GM23338 (cell line): ENCODE measurements around the gene SDF2L1. TPM values are rescaled to one million over a fixed set of nuclear protein-coding genes. Genes with fewer than 3 reads are reported as not detected.

Source experiments
- ATAC-seq: fragments of 200-7000 bp; cut with Tn5 transposase; 3 replicates; pipeline ENCODE4 v1.9.1; 2020
- DNase-seq: peaks from one replicate; pipeline ENCODE4 v3.0.0-alpha.2; 2015; ENCODE audit warnings: low spot score
- H2AFZ ChIP-seq: fragments of 200-600 bp; sonication (generic); 2 replicates; pipeline ENCODE4 v1.8.0; 2016; ENCODE audit warnings: antibody characterized with exemption, mild to moderate bottlenecking, moderate library complexity
- H3F3A ChIP-seq: fragments of 200-600 bp; sonication (generic); replicated peaks from 2 replicates; pipeline ENCODE4 v1.8.0; 2017; ENCODE audit warnings: antibody characterized with exemption, mixed run types, low read depth
- H3K27ac ChIP-seq: fragments of 200-600 bp; sonication (generic); 2 replicates; pipeline ENCODE4 v1.6.1; 2016; ENCODE audit warnings: low read depth
- H3K27me3 ChIP-seq: fragments of 200-600 bp; sonication (generic); 2 replicates; pipeline ENCODE4 v1.8.0; 2016; ENCODE audit warnings: mild to moderate bottlenecking, mixed run types, moderate library complexity; ENCODE audit not compliant: insufficient read depth
- H3K36me3 ChIP-seq: fragments of 200-600 bp; sonication (generic); 2 replicates; pipeline ENCODE4 v1.8.0; 2016; ENCODE audit warnings: mild to moderate bottlenecking; ENCODE audit not compliant: insufficient read depth
- H3K4me1 ChIP-seq: fragments of 200-600 bp; sonication (generic); 2 replicates; pipeline ENCODE4 v1.8.0; 2016; ENCODE audit warnings: mild to moderate bottlenecking, moderate library complexity; ENCODE audit not compliant: insufficient read depth
- H3K4me2 ChIP-seq: fragments of 200-600 bp; sonication (generic); 2 replicates; pipeline ENCODE4 v1.7.1; 2017; ENCODE audit warnings: mixed run types
- H3K4me3 ChIP-seq: fragments of 200-600 bp; sonication (generic); 2 replicates; pipeline ENCODE4 v1.6.1; 2016; ENCODE audit warnings: mixed run types
- H3K79me2 ChIP-seq: fragments of 200-600 bp; sonication (generic); replicated peaks from 2 replicates; pipeline ENCODE4 v1.8.0; 2017; ENCODE audit warnings: mild to moderate bottlenecking; ENCODE audit not compliant: insufficient read depth
- H3K9me2 ChIP-seq: fragments of 200-600 bp; sonication (generic); 2 replicates; pipeline ENCODE4 v1.8.0; 2017; ENCODE audit not compliant: insufficient read depth
- H4K20me1 ChIP-seq: fragments of 200-600 bp; sonication (generic); replicated peaks from 2 replicates; pipeline ENCODE4 v1.8.0; 2017; ENCODE audit warnings: mild to moderate bottlenecking; ENCODE audit not compliant: insufficient read depth
- H3K27ac Mint-ChIP-seq: 2 replicates; pipeline ENCODE4 v1.8.0; 2020; ENCODE audit warnings: inconsistent platforms, mild to moderate bottlenecking, moderate library complexity, mixed read lengths
- H3K27me3 Mint-ChIP-seq: 3 replicates; pipeline ENCODE4 v1.8.0; 2022; ENCODE audit warnings: low read depth, mild to moderate bottlenecking, moderate library complexity, mixed read lengths, inconsistent platforms; ENCODE audit not compliant: insufficient read depth, poor library complexity
- H3K36me3 Mint-ChIP-seq: 3 replicates; pipeline ENCODE4 v1.8.0; 2021; ENCODE audit warnings: low read depth, mild to moderate bottlenecking, inconsistent platforms, moderate library complexity, mixed read lengths
- H3K4me1 Mint-ChIP-seq: 3 replicates; pipeline ENCODE4 v1.8.0; 2020; ENCODE audit warnings: mild to moderate bottlenecking, inconsistent platforms, mixed read lengths
- H3K4me3 Mint-ChIP-seq: 3 replicates; pipeline ENCODE4 v1.8.0; 2021; ENCODE audit warnings: moderate library complexity, mild to moderate bottlenecking, inconsistent platforms, mixed read lengths
- H3K9me3 Mint-ChIP-seq: 3 replicates; pipeline ENCODE4 v1.8.0; 2020; ENCODE audit warnings: moderate library complexity, mild to moderate bottlenecking, inconsistent platforms, mixed read lengths
- CREB1 ChIP-seq: fragments of 250-450 bp; sonication (Bioruptor Pico); IDR thresholded peaks from 2 replicates; pipeline ENCODE4 v1.5.0; 2020; ENCODE audit warnings: low read depth, mild to moderate bottlenecking, moderate library complexity
- CTCF ChIP-seq, 2 experiments: fragments of 200-600 bp in 1 of 2; sonication (generic) in 1 of 2; conservative IDR thresholded peaks; 2 replicates each; pipeline versions ENCODE4 v1.5.1 to v1.6.1; 2016 to 2017; ENCODE audit warnings: antibody characterized with exemption in 2 of 2, low read depth in 2 of 2, mild to moderate bottlenecking in 2 of 2, moderate library complexity in 1 of 2
- ETS1 ChIP-seq: IDR thresholded peaks from 2 replicates; pipeline ENCODE4 v1.6.1; 2016; ENCODE audit warnings: antibody characterized with exemption
- EZH2phosphoT487 ChIP-seq: fragments of 200-600 bp; sonication (generic); IDR thresholded peaks from one replicate; pipeline ENCODE4 v1.8.1; 2018; ENCODE audit warnings: antibody characterized with exemption; ENCODE audit not compliant: unreplicated experiment
- JUNB ChIP-seq: IDR thresholded peaks from one replicate; pipeline ENCODE4 v1.6.1; 2016; ENCODE audit warnings: antibody characterized with exemption; ENCODE audit not compliant: unreplicated experiment
- NANOG ChIP-seq: IDR thresholded peaks from 2 replicates; pipeline ENCODE4 v1.6.1; 2016; ENCODE audit warnings: antibody characterized with exemption, borderline replicate concordance
- POLR2AphosphoS5 ChIP-seq: IDR thresholded peaks from 2 replicates; pipeline ENCODE4 v1.6.1; 2016; ENCODE audit warnings: antibody characterized with exemption, low read depth
- ZNF114 ChIP-seq: fragments of 250-450 bp; sonication (Bioruptor Pico); IDR thresholded peaks from 2 replicates; pipeline ENCODE4 v1.5.0; 2020; ENCODE audit warnings: mild to moderate bottlenecking, moderate library complexity
- ZNF331 ChIP-seq: fragments of 250-450 bp; sonication (Bioruptor Pico); IDR thresholded peaks from 2 replicates; pipeline ENCODE4 v1.5.0; 2020; ENCODE audit warnings: low read depth, mild to moderate bottlenecking, moderate library complexity
- ZNF462 ChIP-seq: fragments of 250-450 bp; sonication (Bioruptor Pico); IDR thresholded peaks from 2 replicates; pipeline ENCODE4 v1.5.0; 2020; ENCODE audit warnings: mild to moderate bottlenecking, moderate library complexity
- polyA plus RNA-seq: library from polyadenylated mRNA; unstranded; fragments of >200 nt; fragmentation: Nextera tagmentation; extraction: Ambion mirVana; gene quantifications from 2 replicates; pipeline ENCODE4 v1.2.1, GENCODE V29; 2016
- total RNA-seq: library from RNA; depleted of rRNA; stranded (reverse); fragments of >200 nt; shearing (Covaris generic); gene quantifications from 2 replicates; pipeline ENCODE4 v1.2.3, GENCODE V29; 2014

The SDF2L1 gene
- total and polyA plus RNA-seq, 2 experiments from 2014 or later: 62.3 to 72.7 TPM

- TF ChIP-seq ETS1 (no peak), CREB1 (CRISPR knock-in tag) (no peak), ZNF331 (no peak), EZH2phosphoT487 (no peak), CTCF (conservative IDR thresholded peaks at IDR 0.05; ENCODE audit: low read depth in 2 of 2) (no peak), POLR2AphosphoS5 (no peak), JUNB (no peak)
These were observed 43.8 kb upstream of the SDF2L1 start (continued) for GRCh38 chr22:21598302-21598701.

GRCh38 chr22:21599053-21599893 is 42.8 kb upstream of the SDF2L1 start:
- H3F3A ChIP-seq: peaks cover 3% of the 10 kb centered on the region; the same call in 1 of the 2 replicates
- no peak overlapping the region for H2AFZ ChIP-seq
- H3K36me3 Mint-ChIP-seq: peaks cover 39% of the 10 kb centered on the region
- peaks cover 12% of the 10 kb centered on the region for H3K36me3 ChIP-seq
- peaks cover 2% of the 10 kb centered on the region for H3K27me3 Mint-ChIP-seq
- peaks cover 77% of the 10 kb centered on the region for H4K20me1 ChIP-seq
- ATAC-seq: no peak
- no peak overlapping the region for H3K4me3 Mint-ChIP-seq
- no peaks in the 10 kb centered on the region for H3K9me2 ChIP-seq
- H3K27ac ChIP-seq: no peak overlapping the region; the same call in 1 of the 2 replicates
- H3K9me3 Mint-ChIP-seq: no peaks in the 10 kb centered on the region; the same call in 2 of the 3 replicates
- peak overlapping the region; percentile 16 for H3K27ac Mint-ChIP-seq
- H3K79me2 ChIP-seq: peaks cover 99% of the 10 kb centered on the region
- peaks cover 13% of the 10 kb centered on the region for H3K4me1 Mint-ChIP-seq
- no peak overlapping the region for H3K4me2 ChIP-seq
- no peak overlapping the region for H3K4me3 ChIP-seq
- no peaks in the 10 kb centered on the region for H3K27me3 ChIP-seq
- no peaks in the 10 kb centered on the region for H3K4me1 ChIP-seq
- no peak for DNase-seq
- TF ChIP-seq JUNB (no peak), ETS1 (no peak), NANOG (no peak), ZNF114 (CRISPR knock-in tag) (no peak), CTCF (conservative IDR thresholded peaks at IDR 0.05; ENCODE audit: low read depth in 2 of 2) (no peak), ZNF462 (CRISPR knock-in tag) (no peak), POLR2AphosphoS5 (no peak)
